Nephron progenitor cell (in vitro differentiated cells): ENCODE measurements around the gene LMAN2.
"Not testable (repeated sequence)": the region's sequence is repeated elsewhere in the genome, so short reads cannot be mapped to it uniquely, and the experiment has no call there.

Experiments
- DNase-seq: peaks from one replicate; pipeline ENCODE4 v3.0.0; 2021
- H3K27ac Mint-ChIP-seq: 2 replicates; pipeline ENCODE4 v1.8.0; 2021; ENCODE audit warnings: mild to moderate bottlenecking, moderate library complexity, mixed read lengths
- H3K27me3 Mint-ChIP-seq: 2 replicates; pipeline ENCODE4 v1.8.0; 2021; ENCODE audit warnings: mild to moderate bottlenecking, low read depth, mixed read lengths; ENCODE audit not compliant: poor library complexity
- H3K36me3 Mint-ChIP-seq: 2 replicates; pipeline ENCODE4 v1.8.0; 2021; ENCODE audit warnings: low read depth, mixed read lengths
- H3K4me1 Mint-ChIP-seq: 2 replicates; pipeline ENCODE4 v1.8.0; 2021; ENCODE audit warnings: mixed read lengths
- H3K4me3 Mint-ChIP-seq: 2 replicates; pipeline ENCODE4 v1.8.0; 2021; ENCODE audit warnings: mild to moderate bottlenecking, moderate library complexity, mixed read lengths
- H3K9me3 Mint-ChIP-seq: 2 replicates; pipeline ENCODE4 v1.8.0; 2021; ENCODE audit warnings: mild to moderate bottlenecking, moderate library complexity, mixed read lengths
- TF ChIP-seq, protein P1 (sequence below): fragments of 200-600 bp; sonication (generic); IDR thresholded peaks from 2 replicates; pipeline ENCODE4 v1.5.0; 2021; ENCODE audit warnings: antibody characterized with exemption

LMAN2 gene

GRCh38 chr5:177382423-177383029 is 31.1 kb upstream of the LMAN2 start:
- H3K9me3 Mint-ChIP-seq = no peaks in the 10 kb centered on the region
- no peak for DNase-seq
- peaks cover 8% of the 10 kb centered on the region for H3K27me3 Mint-ChIP-seq

DNA sequence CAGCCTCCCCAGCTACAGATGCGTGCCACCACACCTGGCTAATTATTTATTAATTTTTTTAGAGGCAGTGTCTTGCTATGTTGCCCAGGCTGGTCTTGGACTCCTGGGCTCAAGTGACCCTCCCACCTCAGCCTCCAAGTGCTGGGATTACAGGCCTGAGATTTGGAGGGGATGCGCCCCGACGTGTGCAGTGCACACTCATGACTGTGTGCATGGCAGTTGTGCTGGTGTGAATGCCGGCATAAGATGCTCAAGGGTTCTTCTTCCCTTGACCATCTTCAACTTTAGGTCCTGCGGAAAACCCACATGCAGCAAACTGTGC is 29.3 kb upstream of the LMAN2 start:
- Mint-ChIP-seq H3K9me3 (no peaks in the 10 kb centered on the region), H3K4me1 (peaks cover 37% of the 10 kb centered on the region), H3K36me3 (no peaks in the 10 kb centered on the region), H3K4me3 (no peak overlapping the region), H3K27ac (no peak overlapping the region), H3K27me3 (peaks cover 10% of the 10 kb centered on the region)
- TF ChIP-seq, protein P1, sequence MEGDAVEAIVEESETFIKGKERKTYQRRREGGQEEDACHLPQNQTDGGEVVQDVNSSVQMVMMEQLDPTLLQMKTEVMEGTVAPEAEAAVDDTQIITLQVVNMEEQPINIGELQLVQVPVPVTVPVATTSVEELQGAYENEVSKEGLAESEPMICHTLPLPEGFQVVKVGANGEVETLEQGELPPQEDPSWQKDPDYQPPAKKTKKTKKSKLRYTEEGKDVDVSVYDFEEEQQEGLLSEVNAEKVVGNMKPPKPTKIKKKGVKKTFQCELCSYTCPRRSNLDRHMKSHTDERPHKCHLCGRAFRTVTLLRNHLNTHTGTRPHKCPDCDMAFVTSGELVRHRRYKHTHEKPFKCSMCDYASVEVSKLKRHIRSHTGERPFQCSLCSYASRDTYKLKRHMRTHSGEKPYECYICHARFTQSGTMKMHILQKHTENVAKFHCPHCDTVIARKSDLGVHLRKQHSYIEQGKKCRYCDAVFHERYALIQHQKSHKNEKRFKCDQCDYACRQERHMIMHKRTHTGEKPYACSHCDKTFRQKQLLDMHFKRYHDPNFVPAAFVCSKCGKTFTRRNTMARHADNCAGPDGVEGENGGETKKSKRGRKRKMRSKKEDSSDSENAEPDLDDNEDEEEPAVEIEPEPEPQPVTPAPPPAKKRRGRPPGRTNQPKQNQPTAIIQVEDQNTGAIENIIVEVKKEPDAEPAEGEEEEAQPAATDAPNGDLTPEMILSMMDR = no peak
- no peak for DNase-seq

More at GRCh38 chr5:177382423-177383029, 31.1 kb upstream of the LMAN2 start:
- TF ChIP-seq, protein P1 = no peak
- Mint-ChIP-seq H3K27ac (no peak overlapping the region), H3K4me1 (peaks cover 43% of the 10 kb centered on the region), H3K4me3 (no peak overlapping the region), H3K36me3 (no peaks in the 10 kb centered on the region)

- H3K9me3 Mint-ChIP-seq = no peaks in the 10 kb centered on the region
- H3K4me1 Mint-ChIP-seq = peaks cover 36% of the 10 kb centered on the region
- no peaks in the 10 kb centered on the region for H3K36me3 Mint-ChIP-seq
- no peak overlapping the region for H3K4me3 Mint-ChIP-seq
- peaks cover 10% of the 10 kb centered on the region for H3K27me3 Mint-ChIP-seq
- TF ChIP-seq, protein P1 = no peak
- H3K27ac Mint-ChIP-seq = peak overlapping the region; percentile 29
- DNase-seq = no peak
Measured at GRCh38 chr5:177378884-177379883, 27.7 kb upstream of the LMAN2 start.

GRCh38 chr5:177377851-177378776 is 26.6 kb upstream of the LMAN2 start:
- Mint-ChIP-seq H3K36me3 (no peaks in the 10 kb centered on the region), H3K27me3 (peaks cover 14% of the 10 kb centered on the region), H3K4me1 (peaks cover 25% of the 10 kb centered on the region), H3K9me3 (no peaks in the 10 kb centered on the region), H3K4me3 (no peak overlapping the region), H3K27ac (no peak overlapping the region)
- DNase-seq = no peak
- TF ChIP-seq, protein P1 = no peak

- no peaks in the 10 kb centered on the region for H3K36me3 Mint-ChIP-seq
- H3K4me1 Mint-ChIP-seq = peaks cover 17% of the 10 kb centered on the region
- peaks cover 9% of the 10 kb centered on the region for H3K27me3 Mint-ChIP-seq
- DNase-seq = no peak
- no peak overlapping the region for H3K4me3 Mint-ChIP-seq
- no peaks in the 10 kb centered on the region for H3K9me3 Mint-ChIP-seq
- H3K27ac Mint-ChIP-seq = peak overlapping the region; percentile 29
- TF ChIP-seq, protein P1 = no peak
Measured at GRCh38 chr5:177376107-177376506, 24.6 kb upstream of the LMAN2 start.

GRCh38 chr5:177375516-177375915 is 24.0 kb upstream of the LMAN2 start:
- H3K4me3 Mint-ChIP-seq, H3K9me3 Mint-ChIP-seq: not testable (repeated sequence)

More at GRCh38 chr5:177375516-177375915, 24.0 kb upstream of the LMAN2 start:
- not testable (repeated sequence) for H3K27me3 Mint-ChIP-seq, DNase-seq, H3K27ac Mint-ChIP-seq, H3K36me3 Mint-ChIP-seq
- peaks cover 14% of the 10 kb centered on the region for H3K4me1 Mint-ChIP-seq
